ENCODE measurements around the gene ARRB1.
"Not testable (repeated sequence)": the region's sequence is repeated elsewhere in the genome, so short reads cannot be mapped to it uniquely, and the experiment has no call there.

Gene ARRB1

DNA sequence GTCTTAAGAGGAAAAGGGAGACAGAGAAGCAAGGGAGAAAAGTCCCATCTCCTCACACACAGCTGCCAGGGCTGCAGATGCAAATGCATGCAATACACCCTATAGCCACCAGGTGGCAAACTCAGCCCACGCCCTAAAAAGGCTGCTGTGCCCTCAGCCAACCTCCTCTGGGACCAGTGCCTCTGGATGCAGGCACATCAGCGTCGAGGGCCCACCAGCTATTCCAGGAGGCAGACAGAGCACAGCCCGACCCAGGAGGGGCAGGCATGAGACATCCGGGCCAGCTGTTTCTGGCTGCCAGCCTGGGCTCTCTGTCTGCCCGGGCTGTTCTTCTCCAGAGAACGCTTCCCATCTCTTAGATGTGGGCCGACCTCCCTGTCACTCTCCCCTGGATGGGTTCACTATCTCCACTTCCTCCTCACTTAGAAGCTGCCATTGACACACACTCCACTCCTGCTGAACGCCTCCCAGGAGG is 71.2 kb downstream of the ARRB1 start:
- TF ChIP-seq POLR2A (IDR thresholded peaks at IDR 0.05; ENCODE audit: low read depth, low read length), result no peak
- no peak for FAIRE-seq
- peak; percentile 92 for DNase-seq (ENCODE audit: insufficient read length, low spot score)

DNA sequence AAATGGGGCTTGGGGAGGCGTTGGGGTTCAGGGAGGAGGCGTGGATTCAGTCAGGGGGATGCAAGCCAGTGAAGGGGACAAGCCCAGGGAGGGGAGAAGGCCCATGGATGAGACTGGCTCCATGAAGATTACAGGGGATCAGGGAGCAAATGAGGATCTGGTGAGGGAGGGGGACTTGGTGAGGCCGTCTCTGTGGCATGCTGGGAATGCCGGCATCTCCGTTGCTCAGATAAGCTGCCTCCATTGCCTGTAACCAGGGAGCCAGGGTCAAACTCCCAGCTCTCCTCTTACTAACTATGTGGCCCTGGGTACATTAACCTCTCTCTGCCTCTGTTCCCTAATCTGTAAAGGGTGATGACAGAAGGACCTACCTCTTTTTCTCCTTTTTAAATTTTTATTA is 72.2 kb downstream of the ARRB1 start:
- TF ChIP-seq POLR2A (IDR thresholded peaks at IDR 0.05; ENCODE audit: low read depth, low read length), result no peak
- no peak for FAIRE-seq
- DNase-seq (ENCODE audit: insufficient read length, low spot score), result no peak

GRCh38 chr11:75277991-75278790 is 73.3 kb downstream of the ARRB1 start:
- no peak for DNase-seq (ENCODE audit: insufficient read length, low spot score)
- TF ChIP-seq POLR2A (IDR thresholded peaks at IDR 0.05; ENCODE audit: low read depth, low read length), result no peak
- FAIRE-seq, result no peak

- no peak for TF ChIP-seq POLR2A (IDR thresholded peaks at IDR 0.05; ENCODE audit: low read depth, low read length)
- no peak for DNase-seq (ENCODE audit: insufficient read length, low spot score)
- FAIRE-seq, result no peak
Measured at GRCh38 chr11:75277211-75277805, 74.2 kb downstream of the ARRB1 start.

DNA sequence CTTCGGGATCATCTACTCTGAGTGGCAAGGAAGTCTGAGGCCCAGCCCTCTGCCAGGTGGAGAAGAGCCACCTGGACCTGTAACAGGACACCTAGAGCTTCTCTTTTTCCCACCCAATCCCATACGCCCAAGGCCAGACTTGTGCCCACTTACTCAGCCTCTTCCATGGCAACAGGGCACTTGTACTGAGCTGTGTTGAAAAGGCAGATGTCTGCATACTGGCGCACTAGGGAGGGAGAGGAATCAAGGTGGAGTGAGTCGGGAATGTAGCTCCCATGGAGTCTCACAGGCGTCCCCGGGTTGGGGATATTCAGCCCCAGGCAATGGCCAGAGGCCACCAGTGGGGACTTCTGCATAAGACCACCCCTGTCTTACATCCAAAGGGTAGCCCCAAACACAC is 74.8 kb downstream of the ARRB1 start:
- no peak for DNase-seq (ENCODE audit: insufficient read length, low spot score)
- no peak for FAIRE-seq

GRCh38 chr11:75276186-75276585 is 75.3 kb downstream of the ARRB1 start:
- FAIRE-seq, result no peak
- TF ChIP-seq POLR2A (IDR thresholded peaks at IDR 0.05; ENCODE audit: low read depth, low read length), result no peak
- DNase-seq (ENCODE audit: insufficient read length, low spot score), result no peak

More for the DNA sequence above, 74.8 kb downstream of the ARRB1 start:
- no peak for TF ChIP-seq POLR2A (IDR thresholded peaks at IDR 0.05; ENCODE audit: low read depth, low read length)

GRCh38 chr11:75275581-75275980 is 75.9 kb downstream of the ARRB1 start:
- no peak for DNase-seq (ENCODE audit: insufficient read length, low spot score)
- TF ChIP-seq POLR2A (IDR thresholded peaks at IDR 0.05; ENCODE audit: low read depth, low read length), result no peak
- no peak for FAIRE-seq

DNA sequence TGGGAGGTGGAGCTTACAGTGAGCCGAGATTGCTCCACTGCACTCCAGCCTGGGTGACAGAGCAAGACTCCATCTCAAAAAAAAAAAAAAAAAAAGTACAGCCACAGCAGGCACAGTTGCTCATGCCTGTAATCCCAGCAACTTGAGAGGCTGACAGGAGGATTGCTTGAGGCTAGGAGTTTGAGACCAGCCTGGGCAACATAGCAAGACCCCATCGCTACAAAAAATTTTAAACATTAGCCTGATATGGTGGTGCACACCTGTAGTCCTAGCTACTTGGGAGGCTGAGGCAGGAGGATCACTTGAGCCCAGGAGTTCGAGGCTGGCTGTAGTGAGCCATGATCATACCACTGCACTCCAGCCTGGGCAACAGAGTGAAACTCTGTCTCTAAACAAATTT is 76.7 kb downstream of the ARRB1 start:
- FAIRE-seq; DNase-seq (ENCODE audit: insufficient read length, low spot score): not testable (repeated sequence)

GRCh38 chr11:75273411-75274391 is 77.8 kb downstream of the ARRB1 start:
- no peak for DNase-seq (ENCODE audit: insufficient read length, low spot score)
- no peak for TF ChIP-seq POLR2A (IDR thresholded peaks at IDR 0.05; ENCODE audit: low read depth, low read length)
- no peak for FAIRE-seq

GRCh38 chr11:75272821-75273301 is 78.6 kb downstream of the ARRB1 start:
- no peak for TF ChIP-seq POLR2A (IDR thresholded peaks at IDR 0.05; ENCODE audit: low read depth, low read length)
- FAIRE-seq (no peak), DNase-seq (ENCODE audit: insufficient read length, low spot score) (no peak)

GRCh38 chr11:75272391-75272790 is 79.1 kb downstream of the ARRB1 start:
- no peak for DNase-seq (ENCODE audit: insufficient read length, low spot score)
- no peak for TF ChIP-seq POLR2A (IDR thresholded peaks at IDR 0.05; ENCODE audit: low read depth, low read length)
- no peak for FAIRE-seq

DNA sequence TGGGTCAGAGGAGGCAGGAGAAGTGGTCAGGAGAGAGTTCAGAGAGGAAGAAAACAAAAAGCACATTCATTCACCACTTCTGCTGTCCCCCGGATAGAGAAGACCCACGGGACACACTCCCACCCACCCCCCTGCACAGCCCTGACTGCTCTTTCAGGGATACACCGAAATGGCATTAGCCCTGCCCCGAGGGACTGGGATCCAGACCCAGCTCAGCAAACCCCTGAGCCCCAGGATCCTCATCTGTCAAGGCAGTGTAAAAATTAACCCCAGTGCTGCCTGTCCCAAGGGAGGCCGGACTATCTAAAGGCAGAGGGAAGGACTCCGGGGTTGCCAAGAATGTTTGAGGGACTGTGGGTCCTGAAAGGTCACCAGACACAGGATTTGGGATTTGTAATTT is 79.7 kb downstream of the ARRB1 start:
- FAIRE-seq, result no peak
- no peak for TF ChIP-seq POLR2A (IDR thresholded peaks at IDR 0.05; ENCODE audit: low read depth, low read length)
- no peak for DNase-seq (ENCODE audit: insufficient read length, low spot score)

- no peak for DNase-seq (ENCODE audit: insufficient read length, low spot score)
- TF ChIP-seq POLR2A (IDR thresholded peaks at IDR 0.05; ENCODE audit: low read depth, low read length), result no peak
- no peak for FAIRE-seq
Measured at GRCh38 chr11:75270896-75271418, 80.5 kb downstream of the ARRB1 start.

- DNase-seq (ENCODE audit: insufficient read length, low spot score) (no peak), FAIRE-seq (no peak)
- TF ChIP-seq POLR2A (IDR thresholded peaks at IDR 0.05; ENCODE audit: low read depth, low read length), result no peak
Measured at GRCh38 chr11:75269896-75270295, 81.6 kb downstream of the ARRB1 start.
